ENCODE data around the gene PRRT1B.
"Not testable (repeated sequence)": the region's sequence is repeated elsewhere in the genome, so short reads cannot be mapped to it uniquely, and the experiment has no call there.

Gene PRRT1B

GRCh38 chr9:131543141-131543540 is 2.2 kb upstream of the PRRT1B start:
- no peak for TF ChIP-seq CTCF (conservative IDR thresholded peaks at IDR 0.05)
- no peak for TF ChIP-seq ZFX (IDR thresholded peaks at IDR 0.05)
- no peak overlapping the region for H3K27ac ChIP-seq

GRCh38 chr9:131545786-131546335 is 538 bp downstream of the PRRT1B start:
- peak overlapping the region; percentile 60; the same call in 1 of the 2 replicates for H3K27ac ChIP-seq
- TF ChIP-seq CTCF (conservative IDR thresholded peaks at IDR 0.05) (no peak), ZFX (IDR thresholded peaks at IDR 0.05) (no peak)

- TF ChIP-seq ZFX (IDR thresholded peaks at IDR 0.05): no peak
- TF ChIP-seq CTCF (conservative IDR thresholded peaks at IDR 0.05): no peak
- H3K27ac ChIP-seq: peak overlapping the region; percentile 60; the same call in 1 of the 2 replicates
These were observed 1.2 kb downstream of the PRRT1B start for GRCh38 chr9:131546336-131547084.

- not testable (repeated sequence) for H3K27ac ChIP-seq
These were observed 3.9 kb downstream of the PRRT1B start for GRCh38 chr9:131549186-131549585.

GRCh38 chr9:131550465-131550864 is 5.1 kb downstream of the PRRT1B start:
- H3K27ac ChIP-seq: not testable (repeated sequence)

- TF ChIP-seq CTCF (conservative IDR thresholded peaks at IDR 0.05): no peak
- no peak for TF ChIP-seq ZFX (IDR thresholded peaks at IDR 0.05)
These were observed 6.7 kb downstream of the PRRT1B start for GRCh38 chr9:131552030-131552429.

GRCh38 chr9:131554087-131554842 is 8.9 kb downstream of the PRRT1B start:
- no peak overlapping the region for H3K27ac ChIP-seq
- no peak for TF ChIP-seq CTCF (conservative IDR thresholded peaks at IDR 0.05)
- no peak for TF ChIP-seq ZFX (IDR thresholded peaks at IDR 0.05)

More at GRCh38 chr9:131552030-131552429, 6.7 kb downstream of the PRRT1B start:
- no peak overlapping the region for H3K27ac ChIP-seq

- no peak overlapping the region for H3K27ac ChIP-seq
- TF ChIP-seq ZFX (IDR thresholded peaks at IDR 0.05) (no peak), CTCF (conservative IDR thresholded peaks at IDR 0.05) (no peak)
These were observed 9.6 kb downstream of the PRRT1B start for GRCh38 chr9:131554843-131555351.
